Immature natural killer cell (primary cell): ENCODE data around the gene PPM1H. TPM values are rescaled to one million over a fixed set of nuclear protein-coding genes. Genes with fewer than 3 reads are reported as not detected.

Source experiments
- DNase-seq, 3 donors: peaks; one replicate each; pipeline ENCODE4 v3.0.0; 2022; ENCODE audit warnings: mixed read lengths in 1 of 3
- H3K27ac Mint-ChIP-seq, 6 donors: one replicate each; pipeline ENCODE4 v1.8.0; 2020; ENCODE audit warnings: mixed read lengths in 6 of 6, mild to moderate bottlenecking in 5 of 6, inconsistent platforms in 4 of 6, moderate library complexity in 3 of 6
- H3K27me3 Mint-ChIP-seq, 3 donors: one replicate each; pipeline ENCODE4 v1.8.0; 2020 to 2021; ENCODE audit warnings: low read depth in 3 of 3, mild to moderate bottlenecking in 3 of 3, mixed read lengths in 3 of 3, moderate library complexity in 3 of 3, inconsistent platforms in 1 of 3
- H3K36me3 Mint-ChIP-seq, 3 donors: one replicate each; pipeline ENCODE4 v1.8.0; 2020; ENCODE audit warnings: mixed read lengths in 3 of 3, inconsistent platforms in 2 of 3, mild to moderate bottlenecking in 2 of 3
- H3K4me1 Mint-ChIP-seq, 2 donors: one replicate each; pipeline ENCODE4 v1.8.0; 2020; ENCODE audit warnings: inconsistent platforms in 2 of 2, mild to moderate bottlenecking in 2 of 2, mixed read lengths in 2 of 2, moderate library complexity in 1 of 2
- H3K4me3 Mint-ChIP-seq, 5 donors: one replicate each; pipeline ENCODE4 v1.8.0; 2020; ENCODE audit warnings: mild to moderate bottlenecking in 5 of 5, mixed read lengths in 5 of 5, inconsistent platforms in 3 of 5, moderate library complexity in 3 of 5
- H3K9me3 Mint-ChIP-seq, 6 donors: one replicate each; pipeline ENCODE4 v1.8.0; 2020; ENCODE audit warnings: mild to moderate bottlenecking in 6 of 6, mixed read lengths in 6 of 6, inconsistent platforms in 4 of 6, moderate library complexity in 3 of 6
- polyA plus RNA-seq, 3 donors: library from polyadenylated mRNA; unstranded; fragments of 300-500 nt; fragmentation: Illumina TruSeq; gene quantifications; one replicate each; pipeline ENCODE4 v1.2.3, GENCODE V29; 2021

PPM1H gene
- polyA plus RNA-seq, 3 donors from 2014 or later = 0.50 TPM; not detected in 2

DNA sequence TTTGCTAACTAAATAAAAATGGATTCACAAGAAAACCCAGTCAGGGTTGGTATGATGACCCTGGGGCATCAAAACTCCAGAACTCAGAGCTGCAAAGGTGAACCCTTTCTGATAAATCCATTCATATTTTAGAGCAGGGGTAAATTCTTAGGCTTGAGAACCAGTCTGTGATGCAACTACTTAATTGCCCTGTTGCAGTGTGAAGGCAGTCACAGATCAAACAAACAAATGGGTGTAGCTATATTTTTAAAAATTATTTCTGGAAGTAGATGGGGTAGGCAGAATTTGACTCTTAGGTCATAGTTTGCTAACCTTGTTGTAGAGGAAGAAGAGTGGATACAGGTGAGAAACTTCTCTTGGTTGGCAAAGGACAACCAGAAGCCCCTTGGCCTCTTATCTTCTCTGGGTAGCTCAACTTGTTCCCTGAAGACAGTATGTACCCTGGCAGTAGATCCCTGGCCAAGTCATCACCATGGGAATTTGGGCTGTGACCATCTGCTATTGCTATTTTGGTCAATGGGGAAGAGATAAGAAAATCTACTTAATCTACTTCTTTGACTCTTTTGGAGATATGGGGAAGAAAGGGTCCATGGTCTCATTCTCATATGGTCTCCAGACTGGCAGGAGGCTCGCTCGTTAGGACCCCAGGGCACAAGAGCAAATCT, 216.1 kb downstream of the PPM1H start:
- peaks cover 0 to 2% (median 0%) of the 10 kb centered on the region in 3 donors for H3K27me3 Mint-ChIP-seq
- no peak for DNase-seq
- H3K27ac Mint-ChIP-seq = no peak overlapping the region
- no peaks in the 10 kb centered on the region for H3K4me1 Mint-ChIP-seq
- H3K9me3 Mint-ChIP-seq = no peaks in the 10 kb centered on the region
- no peak overlapping the region for H3K4me3 Mint-ChIP-seq
- H3K36me3 Mint-ChIP-seq = no peaks in the 10 kb centered on the region

DNA sequence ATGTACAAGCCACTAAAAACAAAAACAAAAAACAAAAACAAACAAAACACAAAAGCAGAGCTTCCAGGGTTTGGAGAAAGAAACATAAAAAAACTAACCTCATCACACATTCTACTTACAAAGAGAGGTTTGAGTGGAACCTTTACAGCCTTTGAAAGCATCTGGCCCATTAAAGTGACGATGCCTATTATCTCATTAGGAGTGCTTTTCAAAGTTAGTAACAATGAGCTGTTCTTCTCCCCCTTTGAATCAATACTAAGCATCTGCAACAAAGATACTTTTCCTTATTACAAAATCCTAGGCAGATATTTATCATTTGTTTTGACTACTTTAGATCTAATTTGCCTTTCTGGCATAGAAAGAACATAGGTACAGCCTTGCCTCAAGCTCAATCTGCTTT, 217.3 kb downstream of the PPM1H start:
- no peak for DNase-seq
- Mint-ChIP-seq H3K27me3 (peaks cover 0 to 2% (median 0%) of the 10 kb centered on the region in 3 donors), H3K9me3 (no peaks in the 10 kb centered on the region), H3K36me3 (no peaks in the 10 kb centered on the region), H3K4me3 (no peak overlapping the region), H3K4me1 (no peaks in the 10 kb centered on the region), H3K27ac (no peak overlapping the region)

DNA sequence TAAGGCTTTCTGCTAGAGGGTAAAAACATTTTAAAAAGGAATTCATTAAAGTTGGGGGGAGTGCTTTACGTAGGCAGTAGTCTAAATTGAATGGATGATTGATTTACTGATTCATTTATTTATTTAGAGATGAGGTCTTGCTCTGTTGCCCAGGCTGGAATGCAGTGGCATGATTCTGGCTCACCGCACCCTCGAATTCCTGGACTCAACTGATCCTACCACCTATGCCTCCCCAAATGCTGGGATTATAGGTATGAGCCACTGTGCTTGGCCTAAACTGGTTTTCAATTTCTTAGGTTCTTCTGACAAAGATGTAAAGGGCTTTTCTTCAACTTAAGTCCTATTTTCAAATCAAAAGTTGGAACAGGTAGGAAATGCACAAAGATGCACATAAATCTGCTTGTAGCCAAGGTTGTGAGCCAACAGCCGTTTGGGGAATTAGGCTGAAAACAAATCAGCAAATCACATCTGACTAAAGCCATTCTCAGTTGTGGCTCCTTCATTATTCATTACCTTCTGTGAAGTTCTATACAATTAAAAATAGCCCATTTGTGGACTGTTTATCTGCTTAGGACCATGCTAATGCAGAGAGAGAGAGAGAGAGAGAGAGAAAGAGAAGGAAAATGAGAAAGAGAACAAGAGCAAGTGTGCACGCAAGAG, 218.0 kb downstream of the PPM1H start:
- no peak for DNase-seq
- Mint-ChIP-seq H3K4me1 (no peaks in the 10 kb centered on the region), H3K4me3 (no peak overlapping the region), H3K36me3 (no peaks in the 10 kb centered on the region), H3K27ac (no peak overlapping the region), H3K27me3 (peaks cover 0 to 2% (median 0%) of the 10 kb centered on the region in 3 donors), H3K9me3 (no peaks in the 10 kb centered on the region)

DNA sequence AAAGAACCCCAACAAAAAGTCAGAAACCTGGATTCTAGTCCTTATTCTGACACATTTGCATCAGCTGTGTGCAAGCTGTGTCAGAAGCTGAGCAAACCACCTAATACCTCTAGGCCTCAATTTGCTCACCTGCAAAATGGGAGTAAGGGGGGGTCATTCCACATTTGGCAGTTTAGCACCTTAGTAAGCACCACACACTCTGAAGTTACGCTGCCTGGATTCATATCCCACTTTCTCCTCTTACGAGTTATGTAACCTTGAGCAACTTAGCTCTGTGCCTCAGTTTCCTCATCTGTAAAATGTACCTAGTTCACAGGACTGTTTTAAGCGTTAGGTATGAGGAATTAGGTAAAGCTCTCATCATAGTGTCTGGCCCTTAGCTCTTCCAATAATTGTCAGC, 218.9 kb downstream of the PPM1H start:
- Mint-ChIP-seq H3K27me3 (peaks cover 0 to 2% (median 0%) of the 10 kb centered on the region in 3 donors), H3K4me1 (no peaks in the 10 kb centered on the region), H3K36me3 (no peaks in the 10 kb centered on the region), H3K9me3 (no peaks in the 10 kb centered on the region), H3K4me3 (no peak overlapping the region), H3K27ac (no peak overlapping the region)
- no peak for DNase-seq

DNA sequence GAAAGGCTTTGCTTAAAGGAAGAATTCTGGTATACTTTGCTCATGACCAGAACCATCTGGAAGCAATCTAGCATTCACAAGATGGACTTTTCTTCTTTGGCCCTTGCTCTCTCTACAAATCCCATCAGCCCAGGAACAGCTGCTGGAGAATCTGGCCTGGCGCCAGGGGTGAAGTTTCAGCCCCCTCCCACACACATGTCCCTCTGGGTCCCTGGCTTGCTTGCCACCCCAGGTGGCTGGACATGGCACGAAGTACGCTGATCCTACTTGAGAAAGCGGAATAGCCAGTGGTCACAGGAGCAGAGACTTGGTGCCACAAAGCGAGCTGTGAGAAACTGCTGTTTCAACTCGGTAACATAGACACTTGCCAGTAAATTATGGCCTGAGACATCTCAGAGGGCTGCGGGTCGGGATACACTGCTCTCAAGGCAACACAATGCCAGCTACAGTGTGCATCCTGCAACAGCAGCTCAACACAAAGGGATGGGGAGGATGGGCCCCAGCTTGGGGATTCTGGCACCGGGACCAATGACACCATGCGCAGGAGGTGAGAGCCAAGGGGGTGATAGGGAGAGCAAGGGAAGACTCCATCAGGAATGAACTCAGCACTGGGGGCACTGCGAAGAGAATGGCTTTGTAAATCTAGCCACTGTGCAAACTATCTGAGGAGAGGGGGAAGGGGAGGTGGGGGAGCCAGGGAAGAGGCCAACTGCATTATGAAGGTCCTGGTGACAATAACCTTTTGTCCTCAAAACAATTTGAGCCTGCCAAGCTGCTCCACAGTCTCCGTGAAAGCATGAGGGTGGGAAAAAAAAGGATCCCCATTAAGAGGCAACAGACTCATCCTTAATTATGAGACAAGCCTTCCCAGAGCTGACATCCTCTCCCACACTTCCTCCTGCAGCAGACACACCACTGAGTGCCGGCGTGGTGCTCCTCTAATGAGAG, 219.9 kb downstream of the PPM1H start:
- no peak overlapping the region for H3K27ac Mint-ChIP-seq
- peaks cover 0 to under 1% (median 0%) of the 10 kb centered on the region in 3 donors for H3K27me3 Mint-ChIP-seq
- H3K4me3 Mint-ChIP-seq = no peak overlapping the region
- H3K4me1 Mint-ChIP-seq = no peaks in the 10 kb centered on the region
- H3K36me3 Mint-ChIP-seq = no peaks in the 10 kb centered on the region
- no peaks in the 10 kb centered on the region for H3K9me3 Mint-ChIP-seq
- no peak for DNase-seq

DNA sequence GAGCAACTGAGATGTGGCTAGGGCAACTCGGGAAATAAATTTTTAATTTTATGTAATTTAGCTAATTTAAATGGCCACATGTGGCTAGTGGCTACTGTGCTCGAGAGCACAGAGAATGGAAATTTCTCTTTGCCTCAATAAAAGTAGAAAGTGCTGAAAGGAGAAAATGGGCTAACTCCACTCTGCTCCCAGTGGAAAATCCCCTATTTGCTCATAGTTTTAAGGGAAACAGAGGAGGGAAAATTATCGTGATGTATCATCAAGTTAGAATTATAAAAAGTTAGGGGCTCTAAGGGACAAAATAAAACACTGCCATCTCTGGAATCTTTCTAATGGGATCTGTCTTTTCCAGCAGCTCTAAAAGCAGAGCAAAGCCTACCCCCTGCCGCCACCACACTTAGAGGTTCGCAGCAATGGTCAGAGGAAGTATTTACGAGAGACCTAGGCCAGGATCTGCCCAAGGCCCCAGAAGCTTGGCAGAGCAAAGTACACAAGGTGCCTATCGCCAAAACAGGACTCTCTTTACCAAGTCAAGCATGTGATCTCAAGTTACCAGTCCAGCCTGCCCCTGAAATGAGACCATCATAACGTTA, 220.7 kb downstream of the PPM1H start:
- Mint-ChIP-seq H3K4me1 (no peaks in the 10 kb centered on the region), H3K27me3 (no peaks in the 10 kb centered on the region), H3K9me3 (no peaks in the 10 kb centered on the region), H3K4me3 (no peak overlapping the region), H3K36me3 (no peaks in the 10 kb centered on the region), H3K27ac (no peak overlapping the region)
- DNase-seq = no peak

DNA sequence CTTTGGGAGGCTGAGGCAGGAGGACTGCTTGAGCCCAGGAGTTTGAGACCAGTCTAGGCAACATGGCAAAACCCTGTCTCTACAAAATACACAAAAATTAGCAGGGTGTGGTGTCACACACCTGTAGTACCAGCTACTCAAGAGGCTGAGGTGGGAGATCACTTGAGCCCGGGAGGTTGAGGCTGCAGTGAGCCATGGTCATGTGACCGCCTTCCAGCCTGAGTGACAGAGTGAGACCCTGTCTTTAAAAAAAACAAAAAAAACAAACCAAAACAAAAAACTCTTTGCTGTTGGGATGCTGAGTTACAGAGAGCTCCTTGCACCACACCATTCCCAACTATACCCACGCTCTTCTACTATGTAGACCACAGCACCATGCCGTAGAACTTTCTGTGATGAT, 221.2 kb downstream of the PPM1H start:
- no peak overlapping the region for H3K4me3 Mint-ChIP-seq
- no peak overlapping the region for H3K27ac Mint-ChIP-seq
- no peaks in the 10 kb centered on the region for H3K4me1 Mint-ChIP-seq
- no peaks in the 10 kb centered on the region for H3K27me3 Mint-ChIP-seq
- no peaks in the 10 kb centered on the region for H3K9me3 Mint-ChIP-seq
- H3K36me3 Mint-ChIP-seq = no peaks in the 10 kb centered on the region
- DNase-seq = no peak

DNA sequence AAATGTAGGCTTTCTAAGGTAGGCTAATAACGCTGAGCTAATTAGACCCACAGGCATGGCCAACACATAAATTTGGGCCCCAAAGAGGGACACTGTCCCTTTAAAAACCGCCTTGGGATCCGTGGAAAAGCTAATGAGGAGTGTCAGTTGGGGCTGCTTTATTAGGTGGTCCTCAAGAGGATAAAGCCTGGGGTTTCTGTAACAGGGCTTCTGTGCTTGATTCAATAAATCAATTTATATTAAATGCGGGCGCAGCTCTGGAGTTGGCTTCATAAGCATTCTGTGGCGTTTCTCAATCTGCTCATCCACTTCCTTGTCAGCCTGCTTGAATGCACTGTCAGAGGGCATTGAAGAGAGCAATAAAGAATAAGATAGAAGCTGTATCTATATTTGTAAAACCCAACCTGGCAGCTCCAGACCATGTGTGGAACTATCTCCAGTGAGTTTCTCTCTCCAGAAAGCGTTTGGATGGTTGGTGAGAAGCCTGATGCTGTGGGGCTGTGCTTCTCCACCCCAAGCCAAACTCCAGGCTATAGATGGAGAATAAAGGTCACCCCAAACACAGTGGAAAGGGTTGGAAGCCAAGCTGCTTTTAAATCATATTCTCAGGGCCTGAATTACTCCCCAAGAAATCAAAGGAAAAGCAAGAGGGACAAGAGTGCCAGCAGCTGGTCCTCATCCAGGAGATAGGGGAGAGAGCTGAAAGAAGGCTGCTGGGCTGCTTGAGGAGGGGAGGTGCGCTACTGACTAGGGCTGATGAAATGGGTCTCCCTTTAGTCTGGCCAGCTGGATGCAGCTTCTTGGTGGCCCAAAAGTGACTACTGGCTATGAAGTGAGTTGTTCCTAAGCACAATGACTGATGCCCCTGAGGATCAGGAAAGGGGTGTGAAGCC, 222.0 kb downstream of the PPM1H start:
- Mint-ChIP-seq H3K9me3 (no peaks in the 10 kb centered on the region), H3K27ac (no peak overlapping the region), H3K36me3 (no peaks in the 10 kb centered on the region), H3K4me3 (no peak overlapping the region), H3K4me1 (no peaks in the 10 kb centered on the region), H3K27me3 (no peaks in the 10 kb centered on the region)
- no peak for DNase-seq

DNA sequence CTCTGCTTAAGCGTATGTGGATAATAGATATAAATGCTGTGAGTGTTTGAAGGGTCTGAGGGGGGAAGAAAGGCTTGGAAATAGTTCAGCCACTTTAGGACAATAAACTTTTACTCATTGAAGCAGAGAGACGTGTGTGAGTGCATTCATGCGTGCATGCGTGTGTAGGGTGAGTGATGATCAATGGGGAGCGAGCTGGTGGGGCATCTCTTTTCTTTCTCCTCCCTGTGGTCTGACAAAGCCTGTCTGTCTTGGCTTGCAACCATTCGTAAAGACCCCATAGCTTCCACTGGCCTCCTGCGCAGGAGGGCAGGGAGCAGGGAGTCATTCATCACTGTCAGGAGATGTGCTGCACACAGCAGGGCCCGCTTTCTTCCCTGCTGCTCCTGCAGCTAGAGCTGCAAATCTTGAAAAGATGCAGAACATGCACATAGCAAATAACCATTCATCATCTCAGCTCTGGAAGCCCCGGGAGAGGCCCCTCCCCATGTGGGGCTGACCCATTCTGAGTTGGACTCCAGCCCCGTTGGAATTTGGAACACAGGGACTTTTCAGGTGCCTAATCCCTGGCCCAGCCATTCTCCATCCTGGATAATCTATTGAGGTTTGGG, 223.2 kb downstream of the PPM1H start:
- no peak for DNase-seq
- H3K27ac Mint-ChIP-seq = no peak overlapping the region
- no peaks in the 10 kb centered on the region for H3K27me3 Mint-ChIP-seq
- no peaks in the 10 kb centered on the region for H3K9me3 Mint-ChIP-seq
- no peaks in the 10 kb centered on the region for H3K36me3 Mint-ChIP-seq
- H3K4me1 Mint-ChIP-seq = no peaks in the 10 kb centered on the region
- H3K4me3 Mint-ChIP-seq = no peak overlapping the region

DNA sequence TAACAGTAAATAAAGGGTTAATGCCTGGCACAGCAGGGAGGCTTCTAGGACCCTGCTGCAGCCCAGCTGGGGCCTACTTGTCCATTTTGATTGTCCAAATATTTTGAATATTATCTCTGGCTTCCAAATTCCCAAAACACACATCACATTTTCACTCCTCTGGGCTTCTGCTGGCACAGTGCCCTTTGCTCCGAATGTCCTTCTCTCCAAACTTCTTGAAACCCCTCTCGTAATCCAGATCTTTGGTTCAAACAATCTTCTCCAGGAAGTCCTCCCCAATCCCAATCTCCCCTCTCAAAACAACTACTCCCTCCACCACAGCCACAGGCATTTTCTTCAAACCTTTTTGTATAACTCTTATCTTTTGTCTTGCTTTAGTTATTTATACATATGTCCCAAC, 225.6 kb downstream of the PPM1H start:
- DNase-seq = no peak
- no peak overlapping the region for H3K4me3 Mint-ChIP-seq
- H3K36me3 Mint-ChIP-seq = no peaks in the 10 kb centered on the region
- H3K27ac Mint-ChIP-seq = no peak overlapping the region
- no peaks in the 10 kb centered on the region for H3K4me1 Mint-ChIP-seq
- no peaks in the 10 kb centered on the region for H3K9me3 Mint-ChIP-seq
- peaks cover 0 to 1% (median 0%) of the 10 kb centered on the region in 3 donors for H3K27me3 Mint-ChIP-seq

DNA sequence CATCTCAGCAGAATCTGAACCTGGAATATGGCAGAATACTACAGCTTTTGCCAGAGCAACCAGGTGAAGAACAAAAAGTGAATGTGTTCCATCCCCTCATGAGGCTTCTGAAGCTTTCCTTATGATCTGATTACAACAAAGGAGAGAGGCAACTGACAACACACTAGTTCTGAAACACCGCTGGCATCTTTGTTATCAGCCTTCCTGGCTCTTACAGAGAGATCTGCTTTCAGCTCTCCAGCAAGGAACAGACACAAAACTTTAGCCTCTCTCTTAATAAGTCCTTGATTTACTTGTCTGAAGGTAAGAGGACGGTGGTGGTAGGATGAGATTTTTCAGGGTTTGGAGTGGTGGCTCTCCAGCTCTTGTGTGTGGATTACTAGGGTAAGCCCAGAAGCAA, 227.0 kb downstream of the PPM1H start:
- H3K27ac Mint-ChIP-seq = no peak overlapping the region
- DNase-seq = no peak
- no peaks in the 10 kb centered on the region for H3K9me3 Mint-ChIP-seq
- no peaks in the 10 kb centered on the region for H3K4me1 Mint-ChIP-seq
- no peaks in the 10 kb centered on the region for H3K36me3 Mint-ChIP-seq
- no peak overlapping the region for H3K4me3 Mint-ChIP-seq
- H3K27me3 Mint-ChIP-seq = peaks cover 0 to 1% (median under 1%) of the 10 kb centered on the region in 3 donors

DNA sequence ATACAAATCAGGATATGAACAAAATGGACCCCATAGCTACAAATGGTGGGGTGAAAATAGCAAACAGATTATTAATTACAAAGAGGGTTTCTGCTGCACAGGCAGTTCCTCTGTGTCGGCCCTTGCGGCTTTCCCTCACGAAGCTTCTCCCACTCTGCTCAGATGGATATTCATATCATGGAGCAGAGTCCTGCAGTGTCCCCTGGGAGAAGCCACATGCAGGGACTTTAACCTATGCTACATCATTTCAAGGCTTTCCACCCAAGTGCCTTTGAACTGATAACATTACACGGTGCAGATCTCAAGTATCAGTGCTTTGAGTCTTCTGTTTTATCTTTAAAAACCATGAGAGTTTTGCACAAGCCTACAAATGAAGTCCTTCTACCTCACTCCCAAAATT, 229.1 kb downstream of the PPM1H start:
- peaks cover 0 to 4% (median 1%) of the 10 kb centered on the region in 3 donors for H3K27me3 Mint-ChIP-seq

DNA sequence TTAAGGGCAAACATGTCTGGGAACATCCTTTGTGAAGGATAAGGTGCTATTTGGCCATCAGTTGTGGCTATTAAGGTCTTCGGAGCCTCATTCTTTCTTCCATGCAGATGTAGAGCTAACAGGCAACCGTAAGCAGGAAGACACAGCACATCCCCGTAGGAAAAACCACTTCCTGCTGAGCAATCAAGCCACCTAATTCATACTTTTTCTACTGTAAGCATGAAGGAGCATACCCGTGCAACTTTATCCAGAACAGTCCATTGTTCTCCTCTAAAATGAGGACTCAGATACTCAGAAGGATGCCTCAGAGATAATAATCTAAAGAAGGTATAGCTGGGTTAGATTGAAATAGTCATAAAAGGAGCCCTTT, 232.0 kb downstream of the PPM1H start:
- peaks cover 0 to 4% (median 1%) of the 10 kb centered on the region in 3 donors for H3K27me3 Mint-ChIP-seq
- no peak overlapping the region for H3K27ac Mint-ChIP-seq
- no peak for DNase-seq
- H3K4me3 Mint-ChIP-seq = no peak overlapping the region
- no peaks in the 10 kb centered on the region for H3K4me1 Mint-ChIP-seq
- H3K9me3 Mint-ChIP-seq = no peaks in the 10 kb centered on the region
- no peaks in the 10 kb centered on the region for H3K36me3 Mint-ChIP-seq

More for the DNA sequence above, 229.1 kb downstream of the PPM1H start:
- no peaks in the 10 kb centered on the region for H3K9me3 Mint-ChIP-seq
- no peaks in the 10 kb centered on the region for H3K36me3 Mint-ChIP-seq
- no peak overlapping the region for H3K27ac Mint-ChIP-seq
- no peaks in the 10 kb centered on the region for H3K4me1 Mint-ChIP-seq
- DNase-seq = no peak
- H3K4me3 Mint-ChIP-seq = no peak overlapping the region
